Endothelial cell of umbilical vein (primary cell): ENCODE data around the gene MDP1. TPM values are rescaled to one million over a fixed set of nuclear protein-coding genes. Genes with fewer than 3 reads are reported as not detected.

Experiments used
- BruUV-seq: library from RNA; stranded (reverse); fragments of 400-500 nt; replicated peaks from 2 replicates; lab custom pipeline; 2021; lab: Mats Ljungman, UMichigan
- CTCF ChIA-PET: fragments of 300-600, 350-600 bp; sonication (Branson Sonifier 250); formaldehyde crosslinking; loops from one replicate; lab custom pipeline; 2021; ENCODE audit warnings: antibody characterized with exemption, inconsistent platforms; lab: Charles Lee
- POLR2A ChIA-PET: fragments of 300-600, 350-600 bp; sonication (Branson Sonifier 250); formaldehyde crosslinking; loops from one replicate; lab custom pipeline; 2021; ENCODE audit warnings: antibody characterized with exemption, inconsistent platforms; lab: Charles Lee
- DNase-seq: peaks from one replicate; pipeline ENCODE4 v3.0.0-alpha.2; 2011; ENCODE audit warnings: low read depth, low spot score
- FAIRE-seq: peaks from 2 replicates; lab custom pipeline; 2011; peaks lifted over from hg19 to GRCh38; lab: Jason Lieb, UNC
- H2AFZ ChIP-seq: 2 replicates; pipeline ENCODE4 v1.6.0; 2012; ENCODE audit warnings: low read depth, low read length, control low read depth, inconsistent platforms
- H3K27ac ChIP-seq: 2 replicates; pipeline ENCODE4 v1.5.1; 2011; ENCODE audit warnings: low read depth, mild to moderate bottlenecking, control low read depth, low read length, moderate library complexity; ENCODE audit not compliant: insufficient read depth
- H3K27me3 ChIP-seq, 2 experiments: 2 replicates each; pipeline versions ENCODE4 v1.6.0 to v1.6.1; 2011; ENCODE audit warnings: low read length in 2 of 2, mixed read lengths in 1 of 2; ENCODE audit not compliant: control insufficient read depth in 2 of 2, insufficient read depth in 2 of 2
- H3K36me3 ChIP-seq, 2 experiments: 2 replicates in 1 of 2; 3 replicates in 1 of 2; pipeline ENCODE4 v1.5.1; 2011; ENCODE audit warnings: low read length in 2 of 2, mild to moderate bottlenecking in 1 of 2, moderate library complexity in 1 of 2; ENCODE audit not compliant: control insufficient read depth in 2 of 2, insufficient read depth in 2 of 2; ENCODE audit errors: extremely low read depth in 1 of 2
- H3K4me1 ChIP-seq: 3 replicates; pipeline ENCODE4 v1.5.1; 2011; ENCODE audit warnings: mild to moderate bottlenecking, low read length; ENCODE audit not compliant: control insufficient read depth, insufficient read depth; ENCODE audit errors: extremely low read depth
- H3K4me2 ChIP-seq: 2 replicates; pipeline ENCODE4 v1.6.1; 2011; ENCODE audit warnings: low read length, control low read depth, mixed read lengths; ENCODE audit not compliant: insufficient read depth
- H3K4me3 ChIP-seq, 3 experiments: fragments of 200-600 bp in 1 of 3; sonication (generic), shearing (Covaris generic) in 1 of 3; replicated peaks in 1 of 3; 2 replicates each; pipeline ENCODE4 v1.5.1; 2011 to 2016; ENCODE audit warnings: control low read depth in 3 of 3, low read length in 3 of 3, mild to moderate bottlenecking in 2 of 3, inconsistent platforms in 1 of 3, low read depth in 1 of 3, moderate library complexity in 1 of 3; ENCODE audit not compliant: insufficient read depth in 1 of 3
- H3K79me2 ChIP-seq: 2 replicates; pipeline ENCODE4 v1.6.0; 2012; ENCODE audit warnings: low read length, inconsistent platforms; ENCODE audit not compliant: control insufficient read depth, insufficient read depth
- H3K9ac ChIP-seq: replicated peaks from 2 replicates; pipeline ENCODE3; 2011; ENCODE audit warnings: low read length, control low read depth; ENCODE audit not compliant: insufficient read depth; ENCODE audit errors: extremely low read depth
- H3K9me1 ChIP-seq: replicated peaks from 3 replicates; pipeline ENCODE4 v1.6.0; 2011; ENCODE audit warnings: mild to moderate bottlenecking, low read length; ENCODE audit not compliant: control insufficient read depth, insufficient read depth; ENCODE audit errors: extremely low read depth
- H3K9me3 ChIP-seq: replicated peaks from 2 replicates; pipeline ENCODE4 v1.5.1; 2012; ENCODE audit warnings: low read length, inconsistent platforms; ENCODE audit not compliant: control insufficient read depth, insufficient read depth
- H4K20me1 ChIP-seq: replicated peaks from 2 replicates; pipeline ENCODE3; 2011; ENCODE audit warnings: mild to moderate bottlenecking, low read length; ENCODE audit not compliant: control insufficient read depth, insufficient read depth; ENCODE audit errors: extremely low read depth
- EZH2 ChIP-seq: IDR thresholded peaks from 2 replicates; pipeline ENCODE4 v1.6.1; 2012; ENCODE audit warnings: borderline replicate concordance, low read depth, mild to moderate bottlenecking, moderate library complexity, low read length, inconsistent platforms; ENCODE audit not compliant: severe bottlenecking
- FOS ChIP-seq: IDR thresholded peaks from 2 replicates; pipeline ENCODE4 v1.6.1; 2011; ENCODE audit warnings: mild to moderate bottlenecking, low read length, moderate library complexity, borderline replicate concordance; ENCODE audit not compliant: insufficient read depth
- GATA2 ChIP-seq: IDR thresholded peaks from 2 replicates; pipeline ENCODE4 v1.7.0; 2011; ENCODE audit warnings: low read depth, mild to moderate bottlenecking, moderate library complexity, mixed read lengths, low read length; ENCODE audit not compliant: insufficient read length, insufficient read depth
- JUN ChIP-seq: IDR thresholded peaks from 2 replicates; pipeline ENCODE4 v1.6.1; 2011; ENCODE audit warnings: borderline replicate concordance, low read depth; ENCODE audit not compliant: insufficient read length, insufficient read depth
- MYC ChIP-seq: IDR thresholded peaks from one replicate; pipeline ENCODE4 v1.6.1; 2011; ENCODE audit warnings: mild to moderate bottlenecking, low read depth, low read length
- POLR2A ChIP-seq: IDR thresholded peaks from 2 replicates; pipeline ENCODE4 v1.6.1; 2012; ENCODE audit warnings: low read depth, mild to moderate bottlenecking, control low read depth, low read length
- POLR2AphosphoS5 ChIP-seq: IDR thresholded peaks from 2 replicates; pipeline ENCODE4 v1.6.1; 2012; ENCODE audit warnings: low read depth, mild to moderate bottlenecking, control low read depth, low read length, moderate library complexity; ENCODE audit not compliant: insufficient read depth
- dilution Hi-C: fragments of 300-500 bp; cut with MboI; formaldehyde crosslinking; loops from one replicate; pipeline ENCODE4 v1.15.0; 2019; ENCODE audit warnings: low sequenced_read_pairs; ENCODE audit not compliant: extremely low pct_ligation_motif_present
- intact Hi-C: fragments of 100-400 bp; cut with micrococcal nuclease; formaldehyde crosslinking; loops from one replicate; pipeline ENCODE4 v1.10.0; 2022
- polyA plus RNA-seq, 4 experiments: library from polyadenylated mRNA; depleted of rRNA in 3 of 4; stranded (reverse) in 3 of 4; unstranded in 1 of 4; fragments of >200 nt; gene quantifications; 2 replicates each; pipeline versions ENCODE4 v1.2.1 to v1.2.3, GENCODE V29; 2011 to 2012; ENCODE audit warnings: missing spikeins in 1 of 4
- total RNA-seq: library from RNA; stranded (reverse); gene quantifications from 2 replicates; pipeline ENCODE4 v1.2.3, GENCODE V29; 2021
- TF ChIP-seq, protein P1 (sequence below): IDR thresholded peaks from 2 replicates; pipeline ENCODE4 v1.6.1; 2011; ENCODE audit not compliant: insufficient read depth, insufficient read length
- TF ChIP-seq, protein P2 (sequence below), 2 donors: IDR thresholded peaks; 1 replicate in 1 of 2; 2 replicates in 1 of 2; pipeline ENCODE4 v1.5.1; 2011; ENCODE audit warnings: low read length in 2 of 2, mild to moderate bottlenecking in 2 of 2, moderate library complexity in 2 of 2, control low read depth in 1 of 2, inconsistent platforms in 1 of 2, low read depth in 1 of 2; ENCODE audit not compliant: insufficient read depth in 1 of 2; ENCODE audit errors: extremely low read depth in 1 of 2

Gene MDP1
- total and polyA plus RNA-seq, 2 donors (not counting 3 experiments of a cell fraction or from before 2014, with no cell fraction given): 8.1 to 22.7 TPM

DNA sequence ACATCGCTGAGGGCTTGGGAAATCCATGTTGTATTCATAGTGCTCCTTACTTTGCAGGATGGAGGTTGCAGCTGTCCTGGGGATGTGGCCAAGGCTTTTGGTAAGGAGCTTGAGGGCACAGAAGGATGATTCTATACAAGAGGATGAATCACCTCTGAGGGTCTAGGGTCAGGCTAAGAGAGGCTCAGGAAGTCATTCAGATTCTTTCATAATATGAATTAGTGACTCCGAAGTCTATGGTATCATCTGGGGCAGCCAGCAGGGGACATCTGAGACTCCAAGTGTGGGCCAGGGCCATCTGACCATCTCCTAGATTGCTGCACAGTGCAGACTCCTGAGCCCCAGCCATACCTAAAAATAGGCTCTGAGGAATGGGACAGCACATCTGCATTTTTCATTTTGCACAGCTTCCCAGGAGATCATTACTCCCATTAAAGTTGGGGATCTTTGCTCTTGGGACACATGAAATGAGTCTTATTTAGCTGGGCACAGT lies 21.6 kb upstream of the MDP1 start:
- TF ChIP-seq, protein P1, sequence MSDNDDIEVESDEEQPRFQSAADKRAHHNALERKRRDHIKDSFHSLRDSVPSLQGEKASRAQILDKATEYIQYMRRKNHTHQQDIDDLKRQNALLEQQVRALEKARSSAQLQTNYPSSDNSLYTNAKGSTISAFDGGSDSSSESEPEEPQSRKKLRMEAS: no peak
- no peak for TF ChIP-seq GATA2
- TF ChIP-seq FOS: no peak
- TF ChIP-seq POLR2A: no peak
- no peak for TF ChIP-seq MYC
- TF ChIP-seq POLR2AphosphoS5: no peak
- TF ChIP-seq EZH2: no peak
- TF ChIP-seq, protein P2, sequence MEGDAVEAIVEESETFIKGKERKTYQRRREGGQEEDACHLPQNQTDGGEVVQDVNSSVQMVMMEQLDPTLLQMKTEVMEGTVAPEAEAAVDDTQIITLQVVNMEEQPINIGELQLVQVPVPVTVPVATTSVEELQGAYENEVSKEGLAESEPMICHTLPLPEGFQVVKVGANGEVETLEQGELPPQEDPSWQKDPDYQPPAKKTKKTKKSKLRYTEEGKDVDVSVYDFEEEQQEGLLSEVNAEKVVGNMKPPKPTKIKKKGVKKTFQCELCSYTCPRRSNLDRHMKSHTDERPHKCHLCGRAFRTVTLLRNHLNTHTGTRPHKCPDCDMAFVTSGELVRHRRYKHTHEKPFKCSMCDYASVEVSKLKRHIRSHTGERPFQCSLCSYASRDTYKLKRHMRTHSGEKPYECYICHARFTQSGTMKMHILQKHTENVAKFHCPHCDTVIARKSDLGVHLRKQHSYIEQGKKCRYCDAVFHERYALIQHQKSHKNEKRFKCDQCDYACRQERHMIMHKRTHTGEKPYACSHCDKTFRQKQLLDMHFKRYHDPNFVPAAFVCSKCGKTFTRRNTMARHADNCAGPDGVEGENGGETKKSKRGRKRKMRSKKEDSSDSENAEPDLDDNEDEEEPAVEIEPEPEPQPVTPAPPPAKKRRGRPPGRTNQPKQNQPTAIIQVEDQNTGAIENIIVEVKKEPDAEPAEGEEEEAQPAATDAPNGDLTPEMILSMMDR (IDR thresholded peaks at IDR 0.05; ENCODE audit: extremely low read depth in 1 of 2, insufficient read depth in 1 of 2, low read depth in 1 of 2, low read length in 2 of 2): no peak
- TF ChIP-seq JUN: no peak
- H3K9me3 ChIP-seq: no peaks in the 10 kb centered on the region
- BruUV-seq: no TSS peak
- H3K9ac ChIP-seq: no peak overlapping the region
- H3K27ac ChIP-seq: no peak overlapping the region
- H3K36me3 ChIP-seq: peaks cover 8 to 33% of the 10 kb centered on the region in 2 experiments
- H3K79me2 ChIP-seq: peaks cover 38% of the 10 kb centered on the region
- H4K20me1 ChIP-seq: no peaks in the 10 kb centered on the region
- H3K4me3 ChIP-seq: no peak overlapping the region
- dilution Hi-C loops: no loop called here
- POLR2A ChIA-PET: interaction anchor here (0.9 kb wide), 1 partner anchor 9 kb away, joined by 4 read pairs; no protein-coding TSS in a partner anchor
- CTCF ChIA-PET: interaction anchor here (1.0 to 4.2 kb wide), 4 partner anchors 10 to 96 kb away, joined by 3 to 20 read pairs (median 10); partner anchors contain the start of gene MDP1
- FAIRE-seq: no peak
- H3K9me1 ChIP-seq: no peaks in the 10 kb centered on the region
- H2AFZ ChIP-seq: no peak overlapping the region
- H3K27me3 ChIP-seq: no peaks in the 10 kb centered on the region
- DNase-seq: no peak
- H3K4me2 ChIP-seq: no peak overlapping the region
- intact Hi-C loops: no loop called here
- H3K4me1 ChIP-seq: peaks cover 42% of the 10 kb centered on the region
